CD4-positive, alpha-beta T cell treated with Interleukin-17A for 1 hour (primary cell): ENCODE measurements around the gene RHBDD1.

Source experiments
- DNase-seq: peaks from one replicate; pipeline ENCODE4 v3.0.0-alpha.2; 2020

RHBDD1 gene

GRCh38 chr2:226994775-226995174, 158.9 kb downstream of the RHBDD1 start:
- DNase-seq = no peak

- no peak for DNase-seq
Measured at GRCh38 chr2:226995625-226996041, 159.8 kb downstream of the RHBDD1 start.

GRCh38 chr2:226999661-227000060, 163.8 kb downstream of the RHBDD1 start:
- no peak for DNase-seq

GRCh38 chr2:227000123-227000522, 164.3 kb downstream of the RHBDD1 start:
- DNase-seq = no peak

GRCh38 chr2:227004482-227004881, 168.6 kb downstream of the RHBDD1 start:
- no peak for DNase-seq

- no peak for DNase-seq
Measured at GRCh38 chr2:227006189-227006897, 170.5 kb downstream of the RHBDD1 start.

- DNase-seq = no peak
Measured at GRCh38 chr2:227007148-227007547, 171.3 kb downstream of the RHBDD1 start.

GRCh38 chr2:227007940-227008339, 172.1 kb downstream of the RHBDD1 start:
- no peak for DNase-seq

GRCh38 chr2:227010433-227010832, 174.6 kb downstream of the RHBDD1 start:
- no peak for DNase-seq

- no peak for DNase-seq
Measured at GRCh38 chr2:227013330-227013729, 177.5 kb downstream of the RHBDD1 start.

GRCh38 chr2:227013881-227014280, 178.0 kb downstream of the RHBDD1 start:
- DNase-seq = no peak

GRCh38 chr2:227016894-227017293, 181.0 kb downstream of the RHBDD1 start:
- no peak for DNase-seq

- DNase-seq = no peak
Measured at GRCh38 chr2:227020416-227020815, 184.6 kb downstream of the RHBDD1 start.

GRCh38 chr2:227022608-227023007, 186.8 kb downstream of the RHBDD1 start:
- DNase-seq = no peak

GRCh38 chr2:227025510-227025909, 189.7 kb downstream of the RHBDD1 start:
- no peak for DNase-seq

- no peak for DNase-seq
Measured at GRCh38 chr2:227029426-227030105, 193.7 kb downstream of the RHBDD1 start.

GRCh38 chr2:227030789-227031188, 194.9 kb downstream of the RHBDD1 start:
- no peak for DNase-seq

- DNase-seq = no peak
Measured at GRCh38 chr2:227031379-227031778, 195.5 kb downstream of the RHBDD1 start.

- no peak for DNase-seq
Measured at GRCh38 chr2:227033471-227034148, 197.8 kb downstream of the RHBDD1 start.

GRCh38 chr2:227035711-227036367, 200.0 kb downstream of the RHBDD1 start:
- DNase-seq = no peak

- no peak for DNase-seq
Measured at GRCh38 chr2:227036527-227036926, 200.7 kb downstream of the RHBDD1 start.

- DNase-seq = no peak
Measured at GRCh38 chr2:227038550-227039189, 202.8 kb downstream of the RHBDD1 start.

GRCh38 chr2:227043981-227044380, 208.1 kb downstream of the RHBDD1 start:
- DNase-seq = no peak
